GM18499 (cell line): ENCODE data around the gene DLG2.
"Not testable (repeated sequence)": the region's sequence is repeated elsewhere in the genome, so short reads cannot be mapped to it uniquely, and the experiment has no call there.

Experiments used
- ATAC-seq: cut with Tn5 transposase; IDR thresholded peaks from one replicate; pipeline ENCODE4 v1.9.1; 2021; ENCODE audit warnings: moderate number of reproducible peaks; ENCODE audit not compliant: insufficient read depth, unreplicated experiment

DLG2 gene

DNA sequence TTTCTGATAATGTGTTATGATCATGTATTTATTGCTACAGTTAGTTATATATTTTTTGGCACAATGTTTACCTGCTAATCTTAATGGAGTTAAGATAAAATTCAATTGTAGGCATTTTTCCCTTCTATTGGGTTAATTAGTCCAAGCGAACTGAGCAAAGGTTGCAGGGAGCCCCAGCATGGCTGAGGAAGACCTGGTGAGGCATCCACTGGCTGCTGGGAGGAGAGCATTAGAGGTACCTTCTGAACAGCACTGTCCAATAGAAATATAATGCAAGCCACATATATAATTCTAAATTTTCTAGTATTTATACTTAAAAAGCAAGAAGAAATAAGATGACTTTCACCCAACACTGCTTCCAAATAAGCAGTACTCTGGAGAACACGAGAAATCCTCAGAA is 19.9 kb upstream of the DLG2 start:
- ATAC-seq, result no peak

- no peak for ATAC-seq
These were observed 16.1 kb upstream of the DLG2 start for GRCh38 chr11:85643191-85643614.

DNA sequence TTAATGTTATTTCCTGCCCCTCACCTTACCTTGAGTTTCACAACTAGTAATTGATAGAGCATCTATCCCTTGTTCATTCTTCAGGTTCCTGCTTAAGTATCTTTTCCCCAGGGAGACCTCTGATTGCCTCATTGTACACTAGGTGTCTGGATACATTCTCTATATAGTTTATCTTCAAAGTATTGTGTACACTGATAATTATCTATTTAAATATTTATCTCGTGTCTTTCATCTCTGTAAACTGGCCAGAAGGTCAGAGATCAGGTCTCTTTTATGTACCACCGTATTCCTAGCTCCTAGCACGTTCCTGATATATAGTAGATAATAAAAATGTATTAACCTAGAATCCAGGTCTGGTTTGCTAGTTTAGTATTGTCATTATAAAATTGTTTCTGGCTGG is 7.6 kb upstream of the DLG2 start:
- ATAC-seq, result no peak

DNA sequence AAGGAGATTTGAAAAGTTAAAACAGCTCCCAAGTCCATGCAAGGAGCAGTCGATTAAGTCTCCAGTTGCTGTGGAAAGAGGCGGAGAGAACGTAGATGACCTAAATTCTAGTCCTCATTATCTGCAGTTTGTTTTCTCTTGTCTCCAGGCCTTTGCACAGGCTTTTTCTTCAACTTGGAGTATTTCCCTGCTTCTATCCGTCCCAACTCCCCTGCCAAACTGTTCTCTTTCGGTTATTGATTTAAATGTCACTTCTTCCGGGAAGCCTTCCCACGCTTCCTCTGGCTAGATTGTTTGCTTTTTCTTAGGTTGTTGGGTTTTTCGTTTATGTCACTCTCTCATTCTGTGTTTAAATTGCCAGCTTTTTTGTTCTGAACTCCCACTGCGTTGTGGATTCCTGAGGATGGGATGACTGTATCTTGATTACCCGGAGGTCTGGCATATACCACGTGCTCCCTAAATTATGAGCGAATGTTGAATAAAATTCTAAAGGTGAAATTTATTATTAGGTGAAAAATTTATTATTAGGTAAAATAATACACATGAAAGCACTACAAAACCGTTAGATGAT is 1.7 kb upstream of the DLG2 start:
- ATAC-seq, result peak; percentile 5

- ATAC-seq, result peak; percentile 95
These were observed 1.0 kb upstream of the DLG2 start, which contains the start of gene TMEM126B for GRCh38 chr11:85627998-85628770. Gene TMEM126B (plus strand): TSS chr11:85628593. CDS start chr11:85628608, 15 bp downstream.

GRCh38 chr11:85626496-85626895 is 648 bp downstream of the DLG2 start:
- ATAC-seq, result no peak

- ATAC-seq, result no peak
These were observed 6.9 kb downstream of the DLG2 start for GRCh38 chr11:85620256-85620655.

DNA sequence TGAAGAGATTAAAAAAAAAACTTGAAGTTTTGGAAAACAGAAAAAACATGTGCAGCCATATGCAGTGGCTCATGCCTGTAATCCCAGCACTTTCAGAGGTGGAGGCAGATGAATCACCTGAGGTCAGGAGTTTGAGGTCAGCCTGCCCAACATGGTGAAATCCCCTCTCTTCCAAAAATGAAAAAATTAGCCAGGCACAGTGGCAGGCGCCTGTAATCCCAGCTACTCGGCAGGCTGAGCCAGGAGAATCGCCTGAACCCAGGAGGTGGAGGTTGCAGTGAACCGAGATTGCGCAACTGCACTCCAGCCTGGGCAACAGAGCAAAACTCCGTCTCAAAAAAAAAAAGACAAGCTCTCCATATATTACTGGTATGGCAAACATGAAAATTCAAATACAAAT is 7.6 kb downstream of the DLG2 start:
- ATAC-seq, result no peak

DNA sequence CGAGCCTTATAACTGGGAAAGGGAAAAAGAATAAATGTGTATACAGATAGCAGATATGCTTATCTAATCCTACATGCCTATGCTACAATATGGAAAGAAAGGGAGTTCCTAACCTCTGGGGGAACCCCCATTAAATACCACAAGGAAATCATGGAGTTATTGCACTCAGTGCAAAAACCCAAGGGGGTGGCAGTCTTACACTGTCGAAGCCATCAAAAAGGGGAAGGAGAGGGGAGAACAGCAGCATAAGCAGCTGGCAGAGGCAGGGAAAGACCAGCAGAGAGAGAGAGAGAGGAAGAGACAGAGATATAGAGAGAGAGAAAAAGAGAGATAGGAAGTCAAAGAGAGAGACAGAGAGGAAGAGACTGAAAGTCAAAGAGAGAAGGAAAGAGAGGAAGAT is 15.5 kb downstream of the DLG2 start:
- not testable (repeated sequence) for ATAC-seq

GRCh38 chr11:85609286-85609685 is 17.9 kb downstream of the DLG2 start:
- ATAC-seq, result not testable (repeated sequence)

GRCh38 chr11:85608621-85609020 is 18.5 kb downstream of the DLG2 start:
- not testable (repeated sequence) for ATAC-seq

DNA sequence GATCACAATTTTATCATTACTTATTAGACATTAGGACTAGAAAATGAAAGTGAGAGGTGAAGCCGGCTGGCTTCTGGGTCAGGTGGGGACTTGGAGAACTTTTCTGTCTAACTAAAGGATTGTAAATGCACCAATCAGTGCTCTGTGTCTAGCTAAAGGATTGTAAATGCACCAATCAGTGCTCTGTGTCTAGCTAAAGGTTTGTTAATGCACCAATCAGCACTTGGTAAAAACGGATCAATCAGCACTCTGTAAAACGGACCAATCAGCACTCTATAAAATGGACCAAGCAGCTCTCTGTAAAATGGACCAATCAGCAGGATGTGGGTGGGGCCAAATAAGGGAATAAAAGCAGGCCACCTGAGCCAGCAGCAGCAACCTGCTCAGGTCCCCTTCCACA is 20.9 kb downstream of the DLG2 start:
- not testable (repeated sequence) for ATAC-seq

DNA sequence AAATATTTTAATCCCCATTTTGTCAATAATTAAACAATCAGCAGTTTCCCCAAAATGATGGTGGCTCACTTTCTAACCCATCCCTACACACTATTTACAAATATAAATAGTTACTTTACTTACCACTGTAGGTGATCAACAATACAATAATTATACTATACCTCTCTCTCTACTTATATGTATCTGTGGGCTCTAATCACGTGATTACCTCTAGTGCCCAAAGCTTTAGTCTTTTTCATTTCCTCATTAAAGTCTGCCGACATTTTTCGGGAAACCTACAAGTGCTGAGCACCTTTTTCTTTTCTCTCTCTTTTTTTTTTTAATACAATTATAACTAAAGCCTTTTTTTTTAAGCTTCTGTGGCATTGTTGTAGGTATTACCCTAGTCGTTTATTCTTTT is 23.9 kb downstream of the DLG2 start:
- no peak for ATAC-seq

DNA sequence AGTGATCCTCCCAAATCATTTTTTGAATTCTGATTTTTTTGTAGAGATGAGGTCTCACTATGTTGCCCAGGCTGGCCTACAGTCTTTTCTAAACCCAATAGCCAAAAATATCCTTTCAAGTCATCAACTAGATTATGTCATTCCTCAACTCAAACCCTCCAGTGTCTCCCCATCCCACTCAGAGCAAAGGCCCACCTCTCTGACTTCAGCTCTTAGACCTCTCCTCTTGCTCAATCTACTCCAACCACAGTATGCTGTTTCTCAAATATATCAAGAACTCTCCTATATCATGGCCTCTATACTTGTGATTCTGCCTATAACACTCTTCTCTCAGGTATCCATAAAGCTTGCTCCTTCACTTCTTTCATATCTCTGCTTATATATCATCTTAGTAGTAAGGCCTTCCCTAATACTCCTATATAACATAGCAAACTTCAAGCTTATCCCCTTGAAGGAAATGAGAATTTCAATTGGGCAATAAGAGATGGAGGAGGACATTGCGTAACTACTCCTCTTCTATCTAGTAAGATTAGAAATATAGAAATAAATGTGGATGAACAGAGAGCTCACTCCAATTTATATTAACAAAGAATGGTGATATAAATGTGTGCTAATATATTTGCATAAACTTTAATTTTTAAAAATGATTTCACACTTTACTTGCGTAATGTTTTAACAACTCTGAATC is 24.5 kb downstream of the DLG2 start:
- no peak for ATAC-seq

- no peak for ATAC-seq
These were observed 28.1 kb downstream of the DLG2 start for GRCh38 chr11:85599083-85599482.

GRCh38 chr11:85596886-85597285 is 30.3 kb downstream of the DLG2 start:
- ATAC-seq, result no peak

GRCh38 chr11:85595285-85595884 is 31.8 kb downstream of the DLG2 start:
- ATAC-seq, result peak; percentile 79

DNA sequence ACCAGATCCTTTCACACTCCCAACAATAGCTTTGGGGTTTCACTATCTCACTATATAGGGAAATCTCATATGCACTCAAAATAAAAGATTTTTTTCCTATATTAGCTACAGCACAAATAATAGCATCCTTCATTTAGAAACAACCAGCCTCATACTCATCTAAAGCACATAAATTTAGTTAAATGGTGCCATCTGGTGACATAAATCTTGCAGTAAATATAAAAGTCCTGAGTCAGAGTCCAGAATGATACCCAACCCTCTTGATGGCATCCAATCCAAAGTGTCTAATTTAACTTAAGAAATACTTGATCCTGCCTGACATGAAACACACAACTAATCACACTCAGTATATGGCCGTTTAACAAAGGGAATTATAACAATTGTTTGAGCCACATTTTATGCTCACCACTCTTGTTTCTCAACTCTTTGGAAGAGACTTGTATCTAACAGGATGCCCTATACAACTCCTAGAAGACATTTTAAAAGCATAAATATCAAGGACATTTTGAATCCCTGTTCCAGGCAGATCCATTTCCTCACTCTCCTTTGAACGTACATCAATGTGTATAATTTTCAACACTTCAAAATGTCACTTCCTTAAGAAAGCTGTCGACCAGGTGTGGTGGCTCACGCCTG is 36.2 kb downstream of the DLG2 start:
- ATAC-seq, result no peak

DNA sequence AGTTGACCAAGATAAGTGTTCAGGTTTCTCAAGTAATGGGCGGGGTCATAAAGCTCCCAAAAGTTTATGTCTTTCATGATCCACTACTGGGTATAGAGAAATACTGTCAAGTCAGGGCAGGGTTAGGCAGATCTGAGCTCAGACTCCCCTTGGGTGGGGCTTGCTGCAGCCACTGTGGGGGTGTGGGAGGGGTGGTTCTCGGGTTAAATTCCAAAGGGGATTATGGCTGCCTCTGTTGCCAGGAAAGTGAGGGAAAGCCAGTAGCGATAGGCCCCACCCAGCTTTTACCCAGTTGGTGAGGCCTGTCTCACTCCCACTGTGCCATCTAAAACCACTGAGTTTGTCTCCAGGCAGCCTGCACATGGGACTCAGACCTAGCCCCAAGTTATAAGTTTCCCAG is 37.8 kb downstream of the DLG2 start:
- no peak for ATAC-seq

DNA sequence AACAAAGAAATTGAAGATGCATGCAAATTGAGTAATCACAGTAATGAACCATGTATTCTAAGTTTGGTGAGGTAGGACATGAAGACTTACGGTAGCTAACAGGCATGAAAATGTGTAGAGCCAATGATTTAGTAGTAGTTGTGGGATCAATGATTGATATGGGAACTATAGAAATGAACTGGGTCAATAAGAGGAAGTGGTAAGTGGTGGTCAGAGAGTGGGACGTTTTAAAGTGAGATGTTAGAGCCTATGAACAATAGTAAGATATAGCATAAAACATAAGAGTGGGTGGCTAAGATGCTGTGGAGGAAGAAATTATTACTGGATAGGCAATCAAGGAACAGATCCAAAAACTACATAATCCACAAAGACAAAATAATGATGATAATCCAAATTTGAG is 45.0 kb downstream of the DLG2 start:
- ATAC-seq, result no peak

DNA sequence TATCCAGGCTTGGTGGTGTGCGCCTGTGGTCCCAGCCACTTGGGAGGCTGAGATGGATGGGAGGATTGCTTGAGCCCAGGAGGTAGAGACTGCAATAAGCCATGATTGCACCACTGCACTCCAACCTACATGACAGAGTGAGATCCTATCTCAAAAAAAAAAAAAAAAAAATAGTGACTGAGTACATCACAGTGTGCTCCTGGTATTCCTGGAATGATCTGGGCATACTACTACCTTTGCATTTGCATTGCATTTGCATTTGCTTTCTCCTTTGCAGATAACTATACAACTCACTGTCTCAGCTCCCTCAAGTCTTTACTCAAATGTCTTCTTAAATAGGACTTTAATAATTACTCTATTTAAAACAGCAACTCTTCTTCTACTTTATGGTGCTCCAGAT is 51.8 kb downstream of the DLG2 start:
- ATAC-seq, result no peak
